Heart left ventricle (tissue), 16 donors: Measurements from ENCODE around the gene SEC22B. TPM values are rescaled to one million over a fixed set of nuclear protein-coding genes. Genes with fewer than 3 reads are reported as not detected.
"Not testable (repeated sequence)": the region's sequence is repeated elsewhere in the genome, so short reads cannot be mapped to it uniquely, and the experiment has no call there.

Experiments
- ATAC-seq, 4 donors: fragments of 200-7000 bp; cut with Tn5 transposase; one replicate each; pipeline ENCODE4 v1.9.1; 2020 to 2022; ENCODE audit warnings: moderate library complexity in 4 of 4, mild to moderate bottlenecking in 3 of 4, moderate number of reproducible peaks in 1 of 4
- DNase-seq, 5 donors: peaks; one replicate each; pipeline ENCODE4 v3.0.0-alpha.2; 2020
- H3K27ac ChIP-seq, 12 donors: fragments of 200-600 bp; sonication (generic) in 4 of 12; one replicate each; pipeline versions ENCODE4 v1.5.0 to v1.8.0; 2016 to 2022; ENCODE audit warnings: mild to moderate bottlenecking in 2 of 12
- H3K27me3 ChIP-seq, 9 donors: fragments of 200-600 bp; sonication (generic) in 2 of 9; one replicate each; pipeline versions ENCODE4 v1.5.1 to v1.8.0; 2016 to 2022; ENCODE audit warnings: mild to moderate bottlenecking in 3 of 9
- H3K36me3 ChIP-seq, 9 donors: fragments of 200-600 bp; sonication (generic) in 2 of 9; one replicate each; pipeline versions ENCODE4 v1.5.0 to v1.8.0; 2018 to 2022; ENCODE audit warnings: mild to moderate bottlenecking in 2 of 9
- H3K4me1 ChIP-seq, 12 donors: fragments of 200-600 bp; sonication (generic) in 4 of 12; one replicate each; pipeline versions ENCODE4 v1.5.0 to v1.8.0; 2016 to 2022; ENCODE audit warnings: mild to moderate bottlenecking in 3 of 12
- H3K4me3 ChIP-seq, 12 donors: fragments of 200-600 bp; sonication (generic) in 4 of 12; one replicate each; pipeline versions ENCODE4 v1.5.0 to v1.8.0; 2017 to 2022; ENCODE audit warnings: mild to moderate bottlenecking in 9 of 12, moderate library complexity in 4 of 12
- H3K9me3 ChIP-seq, 12 donors: fragments of 200-600 bp; sonication (generic) in 4 of 12; one replicate each; pipeline versions ENCODE4 v1.5.0 to v1.8.0; 2016 to 2022; ENCODE audit warnings: mild to moderate bottlenecking in 1 of 12
- CTCF ChIP-seq, 12 donors: fragments of 200-600 bp; sonication (generic) in 4 of 12; IDR thresholded peaks; one replicate each; pipeline versions ENCODE4 v1.5.0 to v1.8.0; 2018 to 2022; ENCODE audit warnings: antibody characterized with exemption in 12 of 12, mild to moderate bottlenecking in 5 of 12
- WGBS, 4 donors: extraction: QIAGEN DNeasy Blood & Tissue Kit in 2 of 4; methylation state at CpG; one replicate each; pipeline versions ENCODE4 v1.1.5 to v1.1.7; 2013 to 2018; 5-methylcytosine and 5-hydroxymethylcytosine counted together
- intact Hi-C, 10 donors: fragments of 100-400 bp; cut with DNase I; formaldehyde crosslinking; loops; one replicate each; pipeline versions ENCODE4 v1.11.1 to v1.14.2; 2022
- polyA plus RNA-seq, 2 donors: library from polyadenylated mRNA; stranded (reverse); fragments of 200-250 nt; gene quantifications; one replicate each; pipeline ENCODE4 v1.2.3, GENCODE V29; 2013
- total RNA-seq, 9 donors: library from RNA; depleted of rRNA in 2 of 9; stranded (reverse); fragments of >200 nt in 2 of 9; fragmentation: NEBNext Ultra II Directional in 3 of 9; extraction: Animal tissue kit (Norgen Biotek cat#: 25700) in 3 of 9; gene quantifications; one replicate each; pipeline versions ENCODE4 v1.1.0 to v1.2.4, GENCODE V29; 2016 to 2023
- donor health status: ischemic (EF 13 %, LVEDD 7.1; RV severe dilation, severe dysfunction).
- donor health status: healthy with polysubstance abuse.
- donor health status: DM: no; HTN: yes; CAD: no.
- donor health status: DM: no; HTN: no; CAD: no.
- donor health status: ischemic (EF 25% LVEDD 6.9; RV normal size, moderate dysfunction).
- donor health status: ischemic (EF 25% LVEDD 5.7; RV mildly dilated, moderate dysfunction).
- donor health status: healthy.
- donor health status: DM: yes; HTN: yes; CAD: no.
- donor health status: ischemic (EF 35%, LVEDD 5.7; RV mildly dilated, moderate dysfunction).
- donor health status: nonischemic (EF 11% LVEDD 7.7; RV severe dilation, severe dysfunction).
- donor health status: DM: yes; HTN: yes; CAD: no.
- donor health status: PGD.
- donor health status: ischemic (EF 29% LVEDD 5.4; RV normal size, mild dysfunction).
- donor health status: nonischemic (EF 23%, LVEDD 6.1; RV moderate dilation, normal function).

SEC22B gene
- total and polyA plus RNA-seq, 11 donors, result 10.6 to 20.4 (median 15.4) TPM

GRCh38 chr1:120149420-120150059 is 26.8 kb downstream of the SEC22B start:
- ATAC-seq, H3K27me3 ChIP-seq, H3K27ac ChIP-seq, H3K4me3 ChIP-seq, DNase-seq, H3K9me3 ChIP-seq, H3K36me3 ChIP-seq, H3K4me1 ChIP-seq: not testable (repeated sequence)
- intact Hi-C loops, result loop anchor here in 3 of 10 donors (10.0 kb wide), 2 partner anchors 205 to 275 kb away; no protein-coding TSS in a partner anchor

GRCh38 chr1:120145806-120146205 is 30.5 kb downstream of the SEC22B start:
- H3K27me3 ChIP-seq, H3K9me3 ChIP-seq, DNase-seq, H3K4me3 ChIP-seq, H3K27ac ChIP-seq, H3K36me3 ChIP-seq: not testable (repeated sequence)
- WGBS, 4 donors, result no CpG with 5 or more reads among the region's 1 CpG
- intact Hi-C loops, result loop anchor here in 3 of 10 donors (10.0 kb wide), 2 partner anchors 201 to 271 kb away; no protein-coding TSS in a partner anchor
- peaks cover 0 to 22% (median 0%) of the 10 kb centered on the region in 12 donors for H3K4me1 ChIP-seq
- ATAC-seq, result peak in 1 of 4 donors; percentile 22
- peak in 10 of 12 donors; percentile 9 to 41 (median 28) for TF ChIP-seq CTCF (IDR thresholded peaks at IDR 0.05)

GRCh38 chr1:120144626-120145025 is 31.7 kb downstream of the SEC22B start:
- intact Hi-C loops, result loop anchor here in 5 of 10 donors (5.0 to 10.0 kb wide), 4 partner anchors 192 to 270 kb away; no protein-coding TSS in a partner anchor
- not testable (repeated sequence) for H3K4me3 ChIP-seq, H3K27me3 ChIP-seq, H3K9me3 ChIP-seq, H3K36me3 ChIP-seq, DNase-seq
- no CpG with 5 or more reads among the region's 1 CpG for WGBS, 4 donors
- Histone ChIP-seq H3K4me1 (peaks cover 0 to 22% (median 0%) of the 10 kb centered on the region in 12 donors), H3K27ac (peak overlapping the region in 2 of 12 donors; percentile 29 to 52)
- peak; percentile 59 to 79 (median 76) for ATAC-seq

GRCh38 chr1:120144169-120144568 is 32.2 kb downstream of the SEC22B start:
- Histone ChIP-seq H3K4me1 (peaks cover 0 to 22% (median 0%) of the 10 kb centered on the region in 12 donors), H3K27ac (peak overlapping the region in 3 of 12 donors; percentile 25 to 52 (median 39))
- not testable (repeated sequence) for ATAC-seq, H3K36me3 ChIP-seq, H3K27me3 ChIP-seq, H3K9me3 ChIP-seq, H3K4me3 ChIP-seq
- DNase-seq, result peak in 1 of 5 donors; percentile 26
- intact Hi-C loops, result loop anchor here in 5 of 10 donors (5.0 to 10.0 kb wide), 4 partner anchors 192 to 269 kb away; no protein-coding TSS in a partner anchor
- WGBS, 4 donors, result 90 to 95% (median 92%) methylated on average over 2 of the region's 2 CpGs

GRCh38 chr1:120143334-120143733 is 33.0 kb downstream of the SEC22B start:
- not testable (repeated sequence) for H3K36me3 ChIP-seq, DNase-seq, H3K27me3 ChIP-seq, H3K9me3 ChIP-seq, H3K4me3 ChIP-seq
- ATAC-seq, result peak in 3 of 4 donors; percentile 32 to 35 (median 34)
- Histone ChIP-seq H3K27ac (peak overlapping the region in 5 of 12 donors; percentile 6 to 75 (median 25)), H3K4me1 (peaks cover 0 to 22% (median 0%) of the 10 kb centered on the region in 12 donors)
- WGBS, 4 donors, result 50 to 82% (median 64%) methylated on average over 3 of the region's 3 CpGs
- intact Hi-C loops, result loop anchor here in 5 of 10 donors (5.0 to 10.0 kb wide), 4 partner anchors 191 to 269 kb away; no protein-coding TSS in a partner anchor

GRCh38 chr1:120142512-120143263 is 33.6 kb downstream of the SEC22B start:
- H3K36me3 ChIP-seq, H3K27me3 ChIP-seq, H3K4me3 ChIP-seq, H3K9me3 ChIP-seq: not testable (repeated sequence)
- peaks cover 0 to 22% (median 0%) of the 10 kb centered on the region in 12 donors for H3K4me1 ChIP-seq
- peak overlapping the region in 4 of 12 donors; percentile 6 to 75 (median 36) for H3K27ac ChIP-seq
- 59 to 70% (median 65%) methylated on average over 6 to 12 of the region's 14 CpGs for WGBS, 4 donors
- ATAC-seq (peak; percentile 53 to 78 (median 64)), DNase-seq (peak in 3 of 5 donors; percentile 19 to 37 (median 32))
- intact Hi-C loops, result loop anchor here in 5 of 10 donors (5.0 to 10.0 kb wide), 4 partner anchors 190 to 268 kb away; no protein-coding TSS in a partner anchor

GRCh38 chr1:120141865-120142264 is 34.5 kb downstream of the SEC22B start:
- not testable (repeated sequence) for H3K36me3 ChIP-seq
- peak in 2 of 4 donors; percentile 64 to 80 for ATAC-seq
- intact Hi-C loops, result loop anchor here in 5 of 10 donors (5.0 to 10.0 kb wide), 4 partner anchors 190 to 267 kb away; no protein-coding TSS in a partner anchor

GRCh38 chr1:120140656-120141265 is 35.6 kb downstream of the SEC22B start:
- H3K27ac ChIP-seq, H3K9me3 ChIP-seq, H3K4me3 ChIP-seq, DNase-seq, H3K36me3 ChIP-seq, ATAC-seq, H3K27me3 ChIP-seq: not testable (repeated sequence)
- 33 to 59% (median 54%) methylated on average over 1 of the region's 1 CpG for WGBS, 4 donors
- intact Hi-C loops, result loop anchor here in 5 of 10 donors (5.0 to 10.0 kb wide), 4 partner anchors 188 to 266 kb away; no protein-coding TSS in a partner anchor
- peaks cover 0 to 22% (median 0%) of the 10 kb centered on the region in 12 donors for H3K4me1 ChIP-seq

More at GRCh38 chr1:120141865-120142264, 34.5 kb downstream of the SEC22B start:
- H3K27me3 ChIP-seq, H3K4me3 ChIP-seq, DNase-seq, H3K27ac ChIP-seq, H3K9me3 ChIP-seq: not testable (repeated sequence)
- peaks cover 0 to 22% (median 0%) of the 10 kb centered on the region in 12 donors for H3K4me1 ChIP-seq

- ATAC-seq, H3K4me3 ChIP-seq, H3K27ac ChIP-seq, DNase-seq, H3K4me1 ChIP-seq, intact Hi-C loops, H3K9me3 ChIP-seq, H3K36me3 ChIP-seq, H3K27me3 ChIP-seq: not testable (repeated sequence)
- WGBS, 4 donors, result 72 to 87% (median 80%) methylated on average over 1 of the region's 1 CpG
Measured at GRCh38 chr1:120136086-120136485, 40.2 kb downstream of the SEC22B start.
